Activated CD4-positive, alpha-beta T cell treated with anti-CD3 and anti-CD28 coated beads, Interleukin-2, amount 50 U/mL, for 24 hours (primary cell): ENCODE measurements around the gene PAPOLG.
"Not testable (repeated sequence)": the region's sequence is repeated elsewhere in the genome, so short reads cannot be mapped to it uniquely, and the experiment has no call there.

Experiments
- DNase-seq, 2 donors: peaks; one replicate each; pipeline ENCODE4 v3.0.0-alpha.2; 2020; ENCODE audit warnings: low read depth in 1 of 2, low spot score in 1 of 2

PAPOLG gene

GRCh38 chr2:60821587-60822302 lies 65.7 kb downstream of the PAPOLG start:
- no peak for DNase-seq

DNA sequence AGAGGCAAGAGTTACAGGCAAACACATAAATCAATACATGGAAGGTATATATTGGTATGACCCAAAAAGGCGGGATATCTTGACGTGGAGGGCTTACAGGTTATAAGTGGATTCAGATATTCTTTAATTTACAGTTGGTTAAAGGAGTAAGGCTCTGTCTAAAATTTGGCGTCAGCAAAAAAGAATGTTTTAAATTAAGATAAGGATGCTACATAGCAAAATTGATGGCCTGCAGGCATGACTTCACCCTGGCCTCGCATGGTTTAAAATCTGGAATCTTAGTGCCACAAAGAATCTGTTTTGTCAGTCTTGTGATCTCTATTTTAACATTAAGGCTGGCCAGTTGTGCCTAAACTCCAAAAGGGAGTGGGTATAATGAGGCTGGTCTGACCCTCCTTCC lies 66.9 kb downstream of the PAPOLG start:
- no peak for DNase-seq

GRCh38 chr2:60823694-60824305 lies 67.7 kb downstream of the PAPOLG start:
- DNase-seq: no peak

DNA sequence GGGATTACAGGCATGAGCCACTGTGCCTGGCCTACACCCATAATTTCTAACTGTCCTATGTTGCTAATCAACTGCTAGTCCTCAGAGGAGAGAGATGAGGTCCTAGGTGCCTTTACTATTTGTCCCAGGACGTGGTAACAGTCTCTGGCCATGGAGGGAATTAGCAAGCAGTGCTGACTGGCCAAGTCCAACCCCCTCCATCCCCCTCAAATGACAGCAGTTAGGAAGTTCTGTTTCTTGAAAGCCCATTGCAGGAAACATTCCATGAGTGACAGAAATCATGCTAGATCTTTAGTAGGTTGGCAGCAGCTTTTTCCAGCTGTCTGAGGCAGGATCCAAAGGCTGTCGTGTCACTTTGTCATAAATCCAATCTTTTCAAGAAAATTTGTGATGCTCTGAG lies 69.6 kb downstream of the PAPOLG start:
- DNase-seq: no peak

DNA sequence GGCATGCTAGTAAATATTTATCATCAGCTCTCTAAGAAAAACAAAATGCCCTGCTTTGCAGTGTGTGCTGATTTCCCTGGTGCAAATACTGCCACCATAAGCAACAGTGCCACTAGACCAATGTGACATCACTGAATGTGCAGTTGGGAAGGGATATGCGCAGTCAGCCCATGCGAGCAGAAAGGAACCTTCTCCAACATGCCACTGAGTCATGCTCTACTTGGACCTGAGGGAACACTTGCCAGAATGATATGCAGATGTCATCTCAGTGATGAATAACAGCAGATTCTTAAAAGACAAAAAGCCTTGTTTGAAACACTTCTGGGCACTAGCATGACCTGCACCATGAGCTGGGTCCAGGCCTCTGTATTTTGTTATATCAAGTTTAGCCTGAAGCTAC lies 70.0 kb downstream of the PAPOLG start:
- DNase-seq: no peak

DNA sequence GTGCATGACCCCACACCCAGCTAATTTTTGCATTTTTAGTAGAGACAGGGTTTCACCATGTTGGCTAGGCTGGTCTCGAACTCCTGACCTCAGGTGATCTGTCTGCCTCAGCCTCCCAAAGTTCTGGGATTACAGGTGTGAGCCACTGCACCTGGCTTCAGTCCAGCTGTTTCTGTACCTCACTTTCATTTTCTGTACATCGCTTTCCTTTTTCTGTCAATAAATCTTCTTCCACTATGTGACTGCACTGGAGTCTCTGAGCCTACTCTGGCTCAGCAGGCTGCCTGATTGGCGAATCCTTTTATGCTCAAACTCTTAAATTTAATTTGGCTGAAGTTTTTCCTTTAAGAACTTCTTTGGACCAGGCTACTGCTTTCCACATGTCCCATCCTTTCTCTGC lies 70.8 kb downstream of the PAPOLG start:
- DNase-seq: not testable (repeated sequence)

- DNase-seq: no peak
These were observed 71.3 kb downstream of the PAPOLG start for GRCh38 chr2:60827369-60827768.

- no peak for DNase-seq
These were observed 74.9 kb downstream of the PAPOLG start for GRCh38 chr2:60830991-60831390.

GRCh38 chr2:60831921-60832320 lies 75.9 kb downstream of the PAPOLG start:
- DNase-seq: no peak

- no peak for DNase-seq
These were observed 76.6 kb downstream of the PAPOLG start for GRCh38 chr2:60832621-60833020.

DNA sequence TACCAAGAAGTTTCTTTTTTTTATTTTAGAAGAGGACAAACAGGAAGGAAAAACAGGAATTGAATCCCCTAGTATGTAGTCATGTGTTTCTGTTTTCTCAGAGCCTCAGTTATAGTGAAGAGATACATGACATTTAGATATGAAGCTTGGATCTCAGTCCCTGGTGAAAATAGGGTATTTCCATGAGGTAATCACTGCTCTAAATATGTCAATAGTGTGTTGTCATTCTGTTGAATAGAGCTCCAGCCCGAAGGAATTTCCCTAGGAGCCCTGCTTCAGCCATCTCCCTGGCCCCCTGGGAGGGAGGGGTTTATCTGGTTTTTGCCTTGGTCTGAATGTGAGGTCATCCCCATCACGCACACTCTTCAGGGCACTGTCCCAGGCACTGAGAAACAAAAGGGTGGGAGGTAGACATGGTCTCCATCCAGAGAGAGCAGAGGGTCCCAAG lies 78.2 kb downstream of the PAPOLG start:
- no peak for DNase-seq

DNA sequence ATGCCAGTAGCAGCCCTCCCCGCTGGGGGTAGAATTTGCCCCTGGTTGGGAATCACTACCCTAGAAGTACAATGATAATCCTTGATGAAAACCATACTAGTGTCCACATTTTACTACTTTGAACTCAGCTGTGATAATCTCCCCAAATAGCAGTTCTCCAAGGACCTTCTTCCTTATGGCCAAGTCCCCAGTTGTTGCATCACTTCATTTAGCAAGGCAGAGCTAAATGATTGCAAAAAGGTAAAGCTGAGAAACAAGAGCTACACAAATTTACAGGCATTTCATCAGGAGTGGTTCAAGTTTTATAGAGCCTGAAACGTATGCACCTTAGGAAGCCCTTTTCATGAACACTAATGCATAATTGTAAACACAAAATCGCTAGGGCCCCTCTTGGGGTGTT lies 80.4 kb downstream of the PAPOLG start:
- DNase-seq: no peak

GRCh38 chr2:60837123-60837522 lies 81.1 kb downstream of the PAPOLG start:
- no peak for DNase-seq

- no peak for DNase-seq
These were observed 82.4 kb downstream of the PAPOLG start for GRCh38 chr2:60838481-60838880.

DNA sequence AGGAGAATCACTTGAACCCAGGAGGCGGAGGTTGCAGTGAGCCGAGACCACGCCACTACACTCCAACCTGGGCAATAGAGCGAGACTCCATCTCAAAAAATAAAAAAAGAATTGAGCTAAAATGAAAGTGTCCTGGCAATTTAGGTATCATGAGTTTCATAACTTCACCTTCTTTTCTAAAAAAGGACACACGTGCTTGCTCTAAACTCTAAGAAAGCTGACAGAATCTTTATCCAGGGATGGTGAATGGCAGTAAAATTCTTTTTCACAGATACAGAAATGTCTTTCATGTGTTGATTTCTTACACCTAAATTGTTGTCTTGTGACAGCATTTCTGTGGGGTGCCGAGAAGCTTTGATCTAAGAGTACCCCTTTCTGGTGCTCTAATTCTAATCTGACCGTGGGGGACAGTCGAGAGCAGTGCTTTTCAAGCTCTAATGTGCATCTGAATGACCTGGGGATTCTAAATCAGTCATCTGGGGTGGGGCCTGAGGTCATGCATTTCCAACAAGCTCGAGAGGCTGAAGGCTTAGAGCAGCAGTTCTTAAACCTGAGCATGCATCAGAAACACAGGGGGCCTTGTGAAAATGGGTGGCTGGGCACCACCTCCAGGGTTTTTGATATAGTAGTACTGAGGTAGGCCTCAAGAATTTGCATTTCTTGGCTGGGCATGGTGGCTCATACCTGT lies 83.2 kb downstream of the PAPOLG start:
- DNase-seq: no peak

GRCh38 chr2:60840880-60841279 lies 84.8 kb downstream of the PAPOLG start:
- DNase-seq: no peak

- DNase-seq: no peak
These were observed 86.9 kb downstream of the PAPOLG start for GRCh38 chr2:60843006-60843405.

DNA sequence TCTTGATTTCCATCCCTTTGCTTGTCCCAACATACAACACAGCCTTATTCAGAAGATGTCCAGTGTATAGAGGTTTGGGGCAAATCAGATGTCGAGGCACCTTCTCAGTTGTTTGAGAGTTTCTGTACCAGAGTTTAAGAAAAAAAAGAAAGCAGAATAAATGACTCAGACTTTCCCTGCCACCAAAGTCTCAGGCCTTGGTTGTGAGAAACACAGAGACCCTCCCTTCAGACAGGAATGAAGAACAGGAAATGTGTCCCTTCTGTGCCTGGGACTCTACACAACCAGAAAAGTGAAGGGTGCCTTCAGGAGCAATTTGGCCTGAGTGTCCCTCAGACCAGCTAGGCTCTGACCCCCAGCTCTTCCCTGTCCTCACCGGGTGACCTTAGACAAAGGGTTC lies 88.0 kb downstream of the PAPOLG start:
- DNase-seq: peak in 1 of 2 donors; percentile 34

DNA sequence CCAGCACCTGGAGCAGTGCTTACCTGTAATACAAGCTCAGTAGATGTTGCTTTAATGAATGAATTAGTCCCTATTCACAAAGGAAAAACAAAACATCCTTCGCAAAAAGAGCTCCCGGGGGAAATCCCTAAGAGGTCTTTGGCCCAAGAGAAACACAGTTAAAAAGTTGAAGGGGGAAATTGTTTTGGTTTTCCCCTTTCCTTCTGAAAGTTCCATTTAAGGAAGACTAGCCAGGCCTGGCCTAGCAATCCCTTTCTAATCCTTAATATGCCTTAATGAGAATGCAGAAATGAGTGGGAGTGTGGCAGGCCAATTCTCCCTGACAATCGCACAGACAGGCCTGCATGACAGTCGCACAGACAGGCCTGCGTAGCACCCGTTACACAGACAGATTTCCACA lies 91.8 kb downstream of the PAPOLG start:
- DNase-seq: no peak
